ENCODE measurements around the gene DHRS7C. TPM values are rescaled to one million over a fixed set of nuclear protein-coding genes. Genes with fewer than 3 reads are reported as not detected.
A peak's percentile ranks its signal among the peaks of the same experiment; 100 is the strongest.

Gene DHRS7C
- total and polyA plus RNA-seq, 2 experiments from 2014 or later: 0.63 TPM; not detected in 1

- H3K27ac ChIP-seq: no peak overlapping the region
- H3K9me3 ChIP-seq (ENCODE audit: low read depth): no peaks in the 10 kb centered on the region
- no peak for DNase-seq (ENCODE audit: low read depth in 1 of 2, low spot score in 1 of 2)
- H3K4me1 ChIP-seq (ENCODE audit: low read depth): peaks cover 4% of the 10 kb centered on the region
- no peak for TF ChIP-seq CTCF (IDR thresholded peaks at IDR 0.05; ENCODE audit: low read depth, low read length)
- H3K4me3 ChIP-seq: no peak overlapping the region
- no peaks in the 10 kb centered on the region for H3K36me3 ChIP-seq
- H3K27me3 ChIP-seq: no peaks in the 10 kb centered on the region
These were observed 61.5 kb downstream of the DHRS7C start for GRCh38 chr17:9729735-9730420.

GRCh38 chr17:9729034-9729650, 62.2 kb downstream of the DHRS7C start:
- no peaks in the 10 kb centered on the region for H3K9me3 ChIP-seq (ENCODE audit: low read depth)
- peaks cover 4% of the 10 kb centered on the region for H3K4me1 ChIP-seq (ENCODE audit: low read depth)
- TF ChIP-seq CTCF (IDR thresholded peaks at IDR 0.05; ENCODE audit: low read depth, low read length): peak; percentile 100
- H3K4me3 ChIP-seq: no peak overlapping the region
- no peak overlapping the region for H3K27ac ChIP-seq
- H3K36me3 ChIP-seq: no peaks in the 10 kb centered on the region
- H3K27me3 ChIP-seq: no peaks in the 10 kb centered on the region
- DNase-seq (ENCODE audit: low read depth in 1 of 2, low spot score in 1 of 2): peak; percentile 66 to 69

GRCh38 chr17:9728564-9728963, 62.8 kb downstream of the DHRS7C start:
- H3K27ac ChIP-seq: no peak overlapping the region
- H3K36me3 ChIP-seq: no peaks in the 10 kb centered on the region
- no peak for TF ChIP-seq CTCF (IDR thresholded peaks at IDR 0.05; ENCODE audit: low read depth, low read length)
- no peaks in the 10 kb centered on the region for H3K9me3 ChIP-seq (ENCODE audit: low read depth)
- H3K27me3 ChIP-seq: no peaks in the 10 kb centered on the region
- H3K4me3 ChIP-seq: no peak overlapping the region
- DNase-seq (ENCODE audit: low read depth in 1 of 2, low spot score in 1 of 2): no peak
- peaks cover 4% of the 10 kb centered on the region for H3K4me1 ChIP-seq (ENCODE audit: low read depth)

GRCh38 chr17:9728005-9728404, 63.4 kb downstream of the DHRS7C start:
- Histone ChIP-seq H3K4me3 (no peak overlapping the region), H3K9me3 (ENCODE audit: low read depth) (no peaks in the 10 kb centered on the region), H3K27ac (no peak overlapping the region), H3K36me3 (no peaks in the 10 kb centered on the region), H3K4me1 (ENCODE audit: low read depth) (peaks cover 4% of the 10 kb centered on the region), H3K27me3 (no peaks in the 10 kb centered on the region)
- DNase-seq (ENCODE audit: low read depth in 1 of 2, low spot score in 1 of 2): no peak
- no peak for TF ChIP-seq CTCF (IDR thresholded peaks at IDR 0.05; ENCODE audit: low read depth, low read length)

GRCh38 chr17:9726291-9726690, 65.1 kb downstream of the DHRS7C start:
- H3K4me1 ChIP-seq (ENCODE audit: low read depth): peaks cover 9% of the 10 kb centered on the region
- H3K36me3 ChIP-seq: no peaks in the 10 kb centered on the region
- no peak for DNase-seq (ENCODE audit: low read depth in 1 of 2, low spot score in 1 of 2)
- no peak for TF ChIP-seq CTCF (IDR thresholded peaks at IDR 0.05; ENCODE audit: low read depth, low read length)
- no peak overlapping the region for H3K27ac ChIP-seq
- H3K9me3 ChIP-seq (ENCODE audit: low read depth): no peaks in the 10 kb centered on the region
- H3K27me3 ChIP-seq: no peaks in the 10 kb centered on the region
- no peak overlapping the region for H3K4me3 ChIP-seq
